ENCODE results near the gene POU2AF1. TPM values are rescaled to one million over a fixed set of nuclear protein-coding genes. Genes with fewer than 3 reads are reported as not detected.

POU2AF1 gene
- total RNA-seq, 1 donor from 2014 or later = not detected

- Mint-ChIP-seq H3K36me3 (no peaks in the 10 kb centered on the region), H3K9me3 (peaks cover 20% of the 10 kb centered on the region), H3K27me3 (ENCODE audit: low read depth) (peaks cover 47% of the 10 kb centered on the region), H3K27ac (no peak overlapping the region), H3K4me3 (no peak overlapping the region), H3K4me1 (peaks cover 21% of the 10 kb centered on the region)
- TF ChIP-seq CTCF (IDR thresholded peaks at IDR 0.05; ENCODE audit: unreplicated experiment) = no peak
- DNase-seq (ENCODE audit: low spot score in 2 of 2, unreplicated experiment in 2 of 2) = no peak
Observed at GRCh38 chr11:111310723-111311122, 68.4 kb downstream of the POU2AF1 start.

- no peak overlapping the region for H3K4me3 Mint-ChIP-seq
- no peak overlapping the region for H3K27ac Mint-ChIP-seq
- H3K27me3 Mint-ChIP-seq (ENCODE audit: low read depth) = peaks cover 47% of the 10 kb centered on the region
- H3K36me3 Mint-ChIP-seq = no peaks in the 10 kb centered on the region
- peaks cover 28% of the 10 kb centered on the region for H3K4me1 Mint-ChIP-seq
- peaks cover 15% of the 10 kb centered on the region for H3K9me3 Mint-ChIP-seq
- no peak for DNase-seq (ENCODE audit: low spot score in 2 of 2, unreplicated experiment in 2 of 2)
- no peak for TF ChIP-seq CTCF (IDR thresholded peaks at IDR 0.05; ENCODE audit: unreplicated experiment)
Observed at GRCh38 chr11:111310088-111310487, 69.0 kb downstream of the POU2AF1 start.

- TF ChIP-seq CTCF (IDR thresholded peaks at IDR 0.05; ENCODE audit: unreplicated experiment) = no peak
- Mint-ChIP-seq H3K4me1 (peaks cover 33% of the 10 kb centered on the region), H3K9me3 (peaks cover 9% of the 10 kb centered on the region), H3K27ac (no peak overlapping the region), H3K27me3 (ENCODE audit: low read depth) (peaks cover 45% of the 10 kb centered on the region), H3K4me3 (no peak overlapping the region), H3K36me3 (no peaks in the 10 kb centered on the region)
- DNase-seq (ENCODE audit: low spot score in 2 of 2, unreplicated experiment in 2 of 2) = no peak
Observed at GRCh38 chr11:111309215-111309915, 69.7 kb downstream of the POU2AF1 start.

- Mint-ChIP-seq H3K27me3 (ENCODE audit: low read depth) (peaks cover 44% of the 10 kb centered on the region), H3K9me3 (peaks cover 3% of the 10 kb centered on the region), H3K36me3 (no peaks in the 10 kb centered on the region), H3K4me3 (no peak overlapping the region), H3K4me1 (peaks cover 39% of the 10 kb centered on the region), H3K27ac (no peak overlapping the region)
- no peak for DNase-seq (ENCODE audit: low spot score in 2 of 2, unreplicated experiment in 2 of 2)
- no peak for TF ChIP-seq CTCF (IDR thresholded peaks at IDR 0.05; ENCODE audit: unreplicated experiment)
Observed at GRCh38 chr11:111308140-111308539, 70.9 kb downstream of the POU2AF1 start.

- Mint-ChIP-seq H3K36me3 (no peaks in the 10 kb centered on the region), H3K27me3 (ENCODE audit: low read depth) (peaks cover 44% of the 10 kb centered on the region), H3K4me3 (no peak overlapping the region), H3K9me3 (no peaks in the 10 kb centered on the region), H3K27ac (no peak overlapping the region), H3K4me1 (peaks cover 44% of the 10 kb centered on the region)
- no peak for TF ChIP-seq CTCF (IDR thresholded peaks at IDR 0.05; ENCODE audit: unreplicated experiment)
- DNase-seq (ENCODE audit: low spot score in 2 of 2, unreplicated experiment in 2 of 2) = no peak
Observed at GRCh38 chr11:111307472-111308108, 71.5 kb downstream of the POU2AF1 start.
